Astrocyte of the cerebellum (primary cell): ENCODE measurements around the gene EFEMP1.

Experiments
- DNase-seq: peaks from one replicate; pipeline ENCODE4 v3.0.0-alpha.2; 2011; ENCODE audit warnings: low read depth
- H3K4me3 ChIP-seq: 2 replicates; pipeline ENCODE4 v1.5.1; 2011; ENCODE audit warnings: mild to moderate bottlenecking, low read depth, low read length, moderate library complexity
- in situ Hi-C: cut with HindIII; loops from 2 replicates; pipeline ENCODE4 v1.10.0; 2017; ENCODE audit warnings: low sequenced_read_pairs
- TF ChIP-seq, protein P1 (sequence below): IDR thresholded peaks from 2 replicates; pipeline ENCODE4 v1.5.1; 2012; ENCODE audit warnings: low read length, low read depth, moderate library complexity, mild to moderate bottlenecking; ENCODE audit errors: missing control alignments

The EFEMP1 gene

DNA sequence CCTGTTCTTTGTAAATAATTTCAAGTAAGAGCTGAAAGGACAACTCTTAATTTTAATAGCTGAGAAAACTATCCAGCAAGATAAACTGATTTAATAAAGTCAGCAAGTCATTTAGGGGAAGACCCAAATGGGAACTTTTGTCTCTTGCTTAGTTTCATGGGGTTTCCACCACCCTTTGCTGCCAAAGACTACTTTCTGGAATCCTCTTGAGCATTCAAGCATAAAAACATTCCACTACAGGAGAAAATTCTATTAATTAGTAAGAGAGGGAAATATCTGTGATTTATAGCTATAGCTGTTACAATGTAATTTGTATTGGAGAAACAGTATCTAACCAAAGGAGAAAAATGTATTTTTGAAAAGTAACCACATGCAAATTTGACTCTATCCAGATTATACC, 20.6 kb downstream of the EFEMP1 start:
- H3K4me3 ChIP-seq, result no peak overlapping the region
- TF ChIP-seq, protein P1, sequence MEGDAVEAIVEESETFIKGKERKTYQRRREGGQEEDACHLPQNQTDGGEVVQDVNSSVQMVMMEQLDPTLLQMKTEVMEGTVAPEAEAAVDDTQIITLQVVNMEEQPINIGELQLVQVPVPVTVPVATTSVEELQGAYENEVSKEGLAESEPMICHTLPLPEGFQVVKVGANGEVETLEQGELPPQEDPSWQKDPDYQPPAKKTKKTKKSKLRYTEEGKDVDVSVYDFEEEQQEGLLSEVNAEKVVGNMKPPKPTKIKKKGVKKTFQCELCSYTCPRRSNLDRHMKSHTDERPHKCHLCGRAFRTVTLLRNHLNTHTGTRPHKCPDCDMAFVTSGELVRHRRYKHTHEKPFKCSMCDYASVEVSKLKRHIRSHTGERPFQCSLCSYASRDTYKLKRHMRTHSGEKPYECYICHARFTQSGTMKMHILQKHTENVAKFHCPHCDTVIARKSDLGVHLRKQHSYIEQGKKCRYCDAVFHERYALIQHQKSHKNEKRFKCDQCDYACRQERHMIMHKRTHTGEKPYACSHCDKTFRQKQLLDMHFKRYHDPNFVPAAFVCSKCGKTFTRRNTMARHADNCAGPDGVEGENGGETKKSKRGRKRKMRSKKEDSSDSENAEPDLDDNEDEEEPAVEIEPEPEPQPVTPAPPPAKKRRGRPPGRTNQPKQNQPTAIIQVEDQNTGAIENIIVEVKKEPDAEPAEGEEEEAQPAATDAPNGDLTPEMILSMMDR, result no peak
- in situ Hi-C loops, result no loop called here
- DNase-seq, result no peak

DNA sequence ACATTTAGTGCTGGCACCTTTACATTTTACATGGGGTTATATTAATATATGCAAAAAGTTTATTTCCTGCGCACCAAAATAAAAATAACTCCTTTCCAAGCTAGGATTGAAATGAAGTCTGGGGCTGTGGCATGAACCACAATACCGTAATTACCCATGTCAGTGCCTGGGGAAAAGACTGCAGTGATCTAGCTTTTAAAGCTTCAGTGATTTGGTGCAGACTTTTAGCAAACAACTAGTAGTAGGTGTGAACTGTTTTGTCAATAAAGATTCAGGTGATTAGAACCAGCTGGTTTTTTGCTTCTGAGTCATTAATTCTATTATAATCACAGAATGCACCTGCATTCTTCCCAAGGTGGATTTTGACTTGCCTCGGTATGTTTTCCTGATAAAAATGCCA, 21.2 kb downstream of the EFEMP1 start:
- TF ChIP-seq, protein P1, result no peak
- in situ Hi-C loops, result no loop called here
- H3K4me3 ChIP-seq, result no peak overlapping the region
- no peak for DNase-seq

DNA sequence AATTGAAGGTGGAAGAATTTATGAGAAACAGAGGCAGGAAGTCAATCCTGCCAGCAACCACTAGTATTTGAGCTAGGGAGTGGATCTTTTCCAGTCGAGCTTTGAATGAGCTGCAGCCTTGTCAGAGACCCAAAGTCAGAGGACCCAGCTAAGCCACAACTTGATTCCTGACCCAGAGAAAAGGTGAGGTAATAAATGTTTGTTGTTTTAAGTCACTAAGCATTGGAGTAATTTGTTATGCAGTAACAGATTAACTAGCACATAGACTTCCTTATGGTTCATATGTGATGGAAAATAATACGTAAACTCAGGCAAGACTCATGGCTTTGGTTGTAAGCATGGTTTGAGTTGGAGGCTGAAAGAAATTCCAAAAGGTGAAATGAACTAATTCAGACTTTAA, 21.6 kb downstream of the EFEMP1 start:
- no peak overlapping the region for H3K4me3 ChIP-seq
- in situ Hi-C loops, result no loop called here
- peak; percentile 71 for DNase-seq
- TF ChIP-seq, protein P1, result no peak

DNA sequence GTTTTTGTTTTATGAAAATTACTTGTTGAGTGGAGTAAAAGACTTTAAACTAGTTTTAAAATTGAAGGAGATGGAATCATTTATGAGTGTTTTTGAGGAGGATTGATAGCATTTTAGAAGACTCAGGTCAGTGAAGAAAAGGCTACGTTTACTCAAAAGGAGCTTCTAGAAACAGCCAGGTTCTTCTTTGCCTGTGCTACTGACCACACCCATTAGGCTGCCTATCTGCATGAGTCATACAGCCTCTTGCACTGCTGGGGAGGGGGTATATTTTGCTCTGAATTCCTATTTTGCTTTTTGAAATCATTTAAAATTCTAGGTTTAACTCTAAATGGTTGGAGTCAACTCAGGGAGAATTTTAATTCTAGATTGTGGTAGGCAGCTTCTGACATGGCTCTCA, 22.3 kb downstream of the EFEMP1 start:
- no peak for DNase-seq
- in situ Hi-C loops, result no loop called here
- no peak overlapping the region for H3K4me3 ChIP-seq
- TF ChIP-seq, protein P1, result no peak

DNA sequence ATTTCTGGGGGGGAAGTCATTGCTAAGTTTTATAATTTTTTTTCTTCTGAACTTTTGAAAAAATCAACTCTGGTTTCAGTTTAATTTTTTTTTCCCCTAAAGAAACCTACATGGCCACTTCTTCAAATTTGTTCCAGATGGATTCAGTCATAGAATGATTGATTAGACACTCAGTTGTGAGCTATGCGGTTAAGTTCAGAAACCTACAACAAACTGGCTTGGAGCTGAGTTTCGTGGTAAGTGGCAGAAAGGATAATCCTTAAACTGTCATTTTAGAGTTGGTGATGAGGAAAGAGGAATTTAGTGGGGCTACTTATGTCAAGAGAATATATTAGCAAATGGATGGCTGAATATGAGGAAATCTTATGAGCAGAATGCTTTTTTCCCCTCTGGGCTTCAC, 23.7 kb downstream of the EFEMP1 start:
- in situ Hi-C loops, result no loop called here
- peak; percentile 74 for DNase-seq
- H3K4me3 ChIP-seq, result no peak overlapping the region
- TF ChIP-seq, protein P1, result no peak

DNA sequence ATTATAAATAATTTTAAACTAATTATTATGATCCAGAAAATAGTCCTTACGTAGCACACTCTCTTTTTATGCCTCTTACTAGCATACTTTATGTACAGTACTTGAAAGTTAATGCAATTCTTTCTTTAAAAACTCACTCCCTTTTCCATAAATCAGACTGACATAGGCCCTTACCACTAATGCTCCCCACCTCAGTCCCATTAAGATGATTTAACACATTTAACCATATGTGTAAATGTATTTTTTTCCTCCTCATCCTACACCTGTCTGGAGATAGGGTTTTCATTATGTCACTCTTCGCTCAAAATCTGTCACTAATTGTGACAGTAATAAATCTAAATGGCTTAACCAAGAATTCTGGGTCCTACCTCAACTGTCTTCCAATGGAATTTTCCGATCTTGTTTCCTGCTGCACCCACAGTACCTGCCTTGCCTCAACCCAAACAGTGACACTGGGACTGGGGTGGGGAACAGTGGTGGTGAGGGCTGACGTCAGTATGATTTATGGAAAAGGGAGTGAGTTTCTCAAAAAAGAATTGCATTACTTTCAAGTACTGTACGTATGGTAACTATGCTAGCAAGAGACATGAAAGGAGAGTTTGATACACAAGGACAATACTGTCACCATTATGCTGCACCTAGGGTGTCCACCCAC, 25.1 kb downstream of the EFEMP1 start:
- no peak for DNase-seq
- no peak overlapping the region for H3K4me3 ChIP-seq
- TF ChIP-seq, protein P1, result no peak
- in situ Hi-C loops, result no loop called here
